K562 (cell line): ENCODE measurements around the gene ERC2.

ENCODE experiments used
- GATA2 ChIP-seq: sonication (generic); formaldehyde crosslinking; IDR thresholded peaks from 2 replicates; pipeline ENCODE4 v1.4.0; 2020; ENCODE audit warnings: mild to moderate bottlenecking, missing genetic modification reagents
- HEY1 ChIP-seq: fragments of 250-450 bp; sonication (Bioruptor Pico); IDR thresholded peaks from 2 replicates; pipeline ENCODE4 v1.5.0; 2020; ENCODE audit warnings: mild to moderate bottlenecking, moderate library complexity, borderline replicate concordance
- POLR2A ChIP-seq: fragments of 450-650 bp; conservative IDR thresholded peaks from 2 replicates; pipeline ENCODE4 v1.6.1; 2016
- STAG1 ChIP-seq: sonication (generic); formaldehyde crosslinking; IDR thresholded peaks from 2 replicates; pipeline ENCODE4 v1.5.0; 2020; ENCODE audit warnings: missing genetic modification reagents, borderline replicate concordance
- THRAP3 ChIP-seq: fragments of 450-650 bp; IDR thresholded peaks from 2 replicates; pipeline ENCODE4 v1.6.1; 2016; ENCODE audit warnings: mild to moderate bottlenecking, inconsistent platforms, borderline replicate concordance
- ZNF561 ChIP-seq: fragments of 450-650 bp; formaldehyde crosslinking; conservative IDR thresholded peaks from 2 replicates; pipeline ENCODE4 v1.4.0; 2020; ENCODE audit warnings: mild to moderate bottlenecking, moderate library complexity
- TF ChIP-seq, protein P1 (sequence below): sonication (generic); formaldehyde crosslinking; IDR thresholded peaks from 2 replicates; pipeline ENCODE4 v1.8.1; 2022; ENCODE audit warnings: missing genetic modification reagents
- TF ChIP-seq, protein P2 (sequence below): sonication (generic); formaldehyde crosslinking; IDR thresholded peaks from 2 replicates; pipeline ENCODE4 v1.8.0; 2022; ENCODE audit warnings: mild to moderate bottlenecking, missing genetic modification reagents

DNA sequence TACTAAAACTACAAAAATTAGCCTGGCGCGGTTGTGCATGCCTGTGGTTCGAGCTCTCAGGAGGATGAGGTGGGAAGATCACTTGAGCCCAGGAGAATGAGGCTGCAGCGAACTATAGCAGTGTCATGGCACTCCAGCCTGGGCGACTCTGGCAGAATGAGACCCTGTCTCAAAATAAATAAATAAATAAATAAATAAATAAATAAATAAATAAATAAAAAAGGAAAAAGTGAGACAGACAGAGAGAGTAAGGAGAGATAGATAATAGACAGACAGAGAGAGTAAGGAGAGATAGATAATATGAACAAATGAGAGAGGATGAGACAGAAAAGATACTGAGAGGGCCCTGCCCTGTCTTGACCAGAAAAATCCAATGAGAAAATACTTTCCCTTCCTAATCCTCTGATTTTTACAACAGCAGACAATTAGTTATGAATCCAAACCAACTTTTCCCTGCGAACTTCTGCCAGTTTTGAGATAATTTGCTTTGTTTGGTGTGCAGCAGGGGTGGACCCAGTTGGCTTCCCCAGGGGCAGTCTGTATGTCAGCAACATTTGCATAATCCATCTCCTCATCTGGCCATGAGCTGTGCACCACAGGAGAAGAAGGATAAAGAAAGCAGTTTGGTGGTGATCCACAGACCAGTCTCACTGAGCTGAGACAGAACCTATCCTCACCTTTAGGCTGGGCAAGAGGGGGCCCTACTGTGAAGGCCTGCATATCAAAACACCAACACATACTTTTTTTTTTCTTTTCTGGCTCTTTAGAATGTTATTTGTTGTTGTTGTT is 692.7 kb downstream of the ERC2 start:
- TF ChIP-seq STAG1 (CRISPR knock-in tag) (no peak), HEY1 (CRISPR knock-in tag) (no peak), ZNF561 (CRISPR knock-in tag) (no peak), GATA2 (CRISPR knock-in tag) (no peak), THRAP3 (no peak), POLR2A (no peak)
- TF ChIP-seq, protein P1, sequence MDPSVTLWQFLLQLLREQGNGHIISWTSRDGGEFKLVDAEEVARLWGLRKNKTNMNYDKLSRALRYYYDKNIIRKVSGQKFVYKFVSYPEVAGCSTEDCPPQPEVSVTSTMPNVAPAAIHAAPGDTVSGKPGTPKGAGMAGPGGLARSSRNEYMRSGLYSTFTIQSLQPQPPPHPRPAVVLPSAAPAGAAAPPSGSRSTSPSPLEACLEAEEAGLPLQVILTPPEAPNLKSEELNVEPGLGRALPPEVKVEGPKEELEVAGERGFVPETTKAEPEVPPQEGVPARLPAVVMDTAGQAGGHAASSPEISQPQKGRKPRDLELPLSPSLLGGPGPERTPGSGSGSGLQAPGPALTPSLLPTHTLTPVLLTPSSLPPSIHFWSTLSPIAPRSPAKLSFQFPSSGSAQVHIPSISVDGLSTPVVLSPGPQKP (CRISPR knock-in tag) = no peak
- TF ChIP-seq, protein P2, sequence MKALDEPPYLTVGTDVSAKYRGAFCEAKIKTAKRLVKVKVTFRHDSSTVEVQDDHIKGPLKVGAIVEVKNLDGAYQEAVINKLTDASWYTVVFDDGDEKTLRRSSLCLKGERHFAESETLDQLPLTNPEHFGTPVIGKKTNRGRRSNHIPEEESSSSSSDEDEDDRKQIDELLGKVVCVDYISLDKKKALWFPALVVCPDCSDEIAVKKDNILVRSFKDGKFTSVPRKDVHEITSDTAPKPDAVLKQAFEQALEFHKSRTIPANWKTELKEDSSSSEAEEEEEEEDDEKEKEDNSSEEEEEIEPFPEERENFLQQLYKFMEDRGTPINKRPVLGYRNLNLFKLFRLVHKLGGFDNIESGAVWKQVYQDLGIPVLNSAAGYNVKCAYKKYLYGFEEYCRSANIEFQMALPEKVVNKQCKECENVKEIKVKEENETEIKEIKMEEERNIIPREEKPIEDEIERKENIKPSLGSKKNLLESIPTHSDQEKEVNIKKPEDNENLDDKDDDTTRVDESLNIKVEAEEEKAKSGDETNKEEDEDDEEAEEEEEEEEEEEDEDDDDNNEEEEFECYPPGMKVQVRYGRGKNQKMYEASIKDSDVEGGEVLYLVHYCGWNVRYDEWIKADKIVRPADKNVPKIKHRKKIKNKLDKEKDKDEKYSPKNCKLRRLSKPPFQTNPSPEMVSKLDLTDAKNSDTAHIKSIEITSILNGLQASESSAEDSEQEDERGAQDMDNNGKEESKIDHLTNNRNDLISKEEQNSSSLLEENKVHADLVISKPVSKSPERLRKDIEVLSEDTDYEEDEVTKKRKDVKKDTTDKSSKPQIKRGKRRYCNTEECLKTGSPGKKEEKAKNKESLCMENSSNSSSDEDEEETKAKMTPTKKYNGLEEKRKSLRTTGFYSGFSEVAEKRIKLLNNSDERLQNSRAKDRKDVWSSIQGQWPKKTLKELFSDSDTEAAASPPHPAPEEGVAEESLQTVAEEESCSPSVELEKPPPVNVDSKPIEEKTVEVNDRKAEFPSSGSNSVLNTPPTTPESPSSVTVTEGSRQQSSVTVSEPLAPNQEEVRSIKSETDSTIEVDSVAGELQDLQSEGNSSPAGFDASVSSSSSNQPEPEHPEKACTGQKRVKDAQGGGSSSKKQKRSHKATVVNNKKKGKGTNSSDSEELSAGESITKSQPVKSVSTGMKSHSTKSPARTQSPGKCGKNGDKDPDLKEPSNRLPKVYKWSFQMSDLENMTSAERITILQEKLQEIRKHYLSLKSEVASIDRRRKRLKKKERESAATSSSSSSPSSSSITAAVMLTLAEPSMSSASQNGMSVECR = no peak
